ENCODE results near the gene LRRK1. TPM values are rescaled to one million over a fixed set of nuclear protein-coding genes. Genes with fewer than 3 reads are reported as not detected.

The LRRK1 gene
- total RNA-seq, 4 donors from 2014 or later, result 14.1 to 31.5 (median 16.8) TPM

DNA sequence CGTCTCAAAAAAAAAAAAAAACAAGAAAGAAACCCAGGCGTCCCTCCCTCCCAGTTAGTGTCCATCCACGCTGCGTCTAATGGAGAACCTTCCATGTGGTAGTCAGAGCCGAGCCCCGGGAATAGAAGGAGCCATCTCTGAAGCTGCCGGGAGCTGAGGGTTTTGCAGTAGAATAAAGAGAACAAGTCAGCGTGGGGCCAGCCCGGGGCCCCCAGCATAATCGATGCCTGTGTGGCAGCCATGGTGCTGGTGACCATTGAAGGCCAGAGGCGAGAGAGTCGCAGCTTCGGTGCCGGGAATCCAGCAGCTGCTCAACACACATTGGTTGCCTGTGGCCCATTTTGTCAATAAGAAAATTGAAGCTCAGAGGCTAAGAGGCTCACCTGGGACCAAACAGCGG, 181.0 kb downstream of the LRRK1 start:
- TF ChIP-seq EP300 (IDR thresholded peaks at IDR 0.05) (no peak), POLR2A (IDR thresholded peaks at IDR 0.05) (no peak)
- TF ChIP-seq, protein P1, sequence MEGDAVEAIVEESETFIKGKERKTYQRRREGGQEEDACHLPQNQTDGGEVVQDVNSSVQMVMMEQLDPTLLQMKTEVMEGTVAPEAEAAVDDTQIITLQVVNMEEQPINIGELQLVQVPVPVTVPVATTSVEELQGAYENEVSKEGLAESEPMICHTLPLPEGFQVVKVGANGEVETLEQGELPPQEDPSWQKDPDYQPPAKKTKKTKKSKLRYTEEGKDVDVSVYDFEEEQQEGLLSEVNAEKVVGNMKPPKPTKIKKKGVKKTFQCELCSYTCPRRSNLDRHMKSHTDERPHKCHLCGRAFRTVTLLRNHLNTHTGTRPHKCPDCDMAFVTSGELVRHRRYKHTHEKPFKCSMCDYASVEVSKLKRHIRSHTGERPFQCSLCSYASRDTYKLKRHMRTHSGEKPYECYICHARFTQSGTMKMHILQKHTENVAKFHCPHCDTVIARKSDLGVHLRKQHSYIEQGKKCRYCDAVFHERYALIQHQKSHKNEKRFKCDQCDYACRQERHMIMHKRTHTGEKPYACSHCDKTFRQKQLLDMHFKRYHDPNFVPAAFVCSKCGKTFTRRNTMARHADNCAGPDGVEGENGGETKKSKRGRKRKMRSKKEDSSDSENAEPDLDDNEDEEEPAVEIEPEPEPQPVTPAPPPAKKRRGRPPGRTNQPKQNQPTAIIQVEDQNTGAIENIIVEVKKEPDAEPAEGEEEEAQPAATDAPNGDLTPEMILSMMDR (IDR thresholded peaks at IDR 0.05), result no peak
- Histone ChIP-seq H3K4me1 (peaks cover 0 to 1% (median 0%) of the 10 kb centered on the region in 4 donors), H3K27me3 (no peaks in the 10 kb centered on the region), H3K36me3 (no peaks in the 10 kb centered on the region), H3K4me3 (no peak overlapping the region), H3K27ac (no peak overlapping the region), H3K9me3 (no peaks in the 10 kb centered on the region)
- WGBS, 2 donors, result 85 to 92% methylated on average over 15 of the region's 15 CpGs
- no peak for DNase-seq (ENCODE audit: low spot score in 2 of 2)

DNA sequence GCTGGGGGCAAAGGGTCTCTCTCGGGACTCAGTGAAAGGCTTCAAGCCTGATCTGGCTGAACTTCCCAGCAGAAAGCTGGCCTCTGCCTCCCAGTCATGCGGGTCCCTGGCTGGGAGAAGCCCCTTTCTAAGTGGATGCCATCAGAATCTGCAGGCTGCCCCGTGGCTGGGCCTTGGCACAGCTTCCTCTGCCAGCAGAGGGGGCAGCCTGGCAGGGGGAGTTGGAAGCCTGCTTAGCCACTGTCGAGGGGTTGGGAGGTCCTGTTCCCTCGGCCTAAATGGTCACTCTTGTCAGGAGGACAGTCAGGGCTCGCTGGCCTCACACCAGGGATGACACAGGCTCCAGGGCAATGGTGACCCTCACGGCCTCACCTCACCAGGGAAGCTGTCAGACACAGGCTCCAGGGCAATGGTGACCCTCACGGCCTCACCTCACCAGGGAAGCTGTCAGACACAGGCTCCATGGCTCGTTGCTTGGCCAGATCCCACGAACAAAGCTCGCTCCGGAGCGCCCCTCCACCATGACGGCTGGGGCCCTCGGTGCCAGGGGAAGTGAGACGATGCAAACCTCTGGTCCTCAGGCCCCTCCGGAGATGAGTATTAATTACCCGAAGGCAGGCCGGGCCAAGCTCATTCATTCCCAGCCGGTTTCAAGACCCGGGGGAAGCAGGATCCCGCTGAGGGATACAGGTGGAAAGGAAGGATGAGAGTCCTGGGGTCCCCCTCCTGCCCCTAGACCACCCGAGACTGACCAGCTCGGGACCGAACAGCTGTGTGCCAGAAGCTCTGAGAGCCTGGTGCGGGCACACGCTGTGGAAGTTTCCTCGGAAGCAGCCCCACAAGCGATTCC, 181.7 kb downstream of the LRRK1 start:
- TF ChIP-seq, protein P1 (IDR thresholded peaks at IDR 0.05), result no peak
- TF ChIP-seq POLR2A (IDR thresholded peaks at IDR 0.05) (no peak), EP300 (IDR thresholded peaks at IDR 0.05) (no peak)
- 80 to 88% methylated on average over 19 to 23 of the region's 29 CpGs for WGBS, 2 donors
- H3K27ac ChIP-seq, result no peak overlapping the region
- DNase-seq (ENCODE audit: low spot score in 2 of 2), result no peak
- no peak overlapping the region for H3K4me3 ChIP-seq
- H3K36me3 ChIP-seq, result no peaks in the 10 kb centered on the region
- peaks cover 0 to 8% (median 0%) of the 10 kb centered on the region in 4 donors for H3K4me1 ChIP-seq
- H3K27me3 ChIP-seq, result no peaks in the 10 kb centered on the region
- H3K9me3 ChIP-seq, result no peaks in the 10 kb centered on the region

DNA sequence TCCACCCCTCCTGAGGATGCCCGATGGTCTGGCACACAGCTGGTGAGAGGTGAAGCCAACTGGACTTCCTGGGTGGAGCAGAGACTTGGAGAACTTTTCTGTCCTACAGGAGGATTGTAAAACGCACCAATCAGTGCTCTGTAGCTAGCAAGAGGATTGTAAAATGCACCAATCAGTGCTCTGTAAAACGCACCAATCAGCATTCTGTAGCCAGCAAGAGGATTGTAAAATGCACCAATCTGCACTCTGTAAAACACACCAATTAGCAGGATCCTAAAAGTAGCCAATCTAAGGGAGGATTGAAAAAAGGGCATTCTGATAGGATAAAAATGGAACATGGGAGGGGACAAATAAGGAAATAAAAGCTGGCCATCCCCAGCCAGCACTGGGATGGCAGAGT, 182.5 kb downstream of the LRRK1 start:
- Histone ChIP-seq H3K27ac (no peak overlapping the region), H3K4me3 (no peak overlapping the region), H3K36me3 (no peaks in the 10 kb centered on the region), H3K9me3 (no peaks in the 10 kb centered on the region), H3K27me3 (no peaks in the 10 kb centered on the region), H3K4me1 (peaks cover 0 to 12% (median 0%) of the 10 kb centered on the region in 4 donors)
- 91 to 98% methylated on average over 3 of the region's 3 CpGs for WGBS, 2 donors
- TF ChIP-seq POLR2A (IDR thresholded peaks at IDR 0.05) (no peak), EP300 (IDR thresholded peaks at IDR 0.05) (no peak)
- TF ChIP-seq, protein P1 (IDR thresholded peaks at IDR 0.05), result no peak
- DNase-seq (ENCODE audit: low spot score in 2 of 2), result no peak

- H3K36me3 ChIP-seq, result no peaks in the 10 kb centered on the region
- no peak for DNase-seq (ENCODE audit: low spot score in 2 of 2)
- H3K4me1 ChIP-seq, result peaks cover 0 to 12% (median 0%) of the 10 kb centered on the region in 4 donors
- TF ChIP-seq EP300 (IDR thresholded peaks at IDR 0.05) (no peak), POLR2A (IDR thresholded peaks at IDR 0.05) (no peak)
- TF ChIP-seq, protein P1 (IDR thresholded peaks at IDR 0.05), result no peak
- no peaks in the 10 kb centered on the region for H3K9me3 ChIP-seq
- no peak overlapping the region for H3K4me3 ChIP-seq
- 39 to 79% methylated on average over 3 to 5 of the region's 5 CpGs for WGBS, 2 donors
- H3K27ac ChIP-seq, result no peak overlapping the region
- H3K27me3 ChIP-seq, result no peaks in the 10 kb centered on the region
Measured at GRCh38 chr15:101102746-101103145, 183.6 kb downstream of the LRRK1 start.

DNA sequence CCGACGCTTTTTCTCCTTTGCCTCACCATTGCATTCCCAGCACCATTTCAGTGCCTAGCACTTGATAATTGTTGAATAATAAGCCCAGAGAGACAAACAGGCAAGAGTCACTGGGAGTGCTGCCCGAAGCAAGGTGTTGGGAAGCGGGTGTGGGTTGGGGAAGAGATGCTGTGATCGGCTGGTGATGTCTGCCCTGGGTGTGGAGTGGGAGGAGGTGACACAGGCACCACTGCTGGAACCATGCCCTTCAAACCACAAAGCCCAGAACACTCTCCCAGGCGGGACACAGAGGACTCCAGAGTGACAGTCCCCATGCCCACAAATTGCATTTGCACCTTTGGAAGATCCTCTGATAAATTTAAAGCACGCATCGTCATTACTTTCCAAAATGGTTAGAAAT, 184.4 kb downstream of the LRRK1 start:
- WGBS, 2 donors, result 90 to 91% methylated on average over 8 of the region's 8 CpGs
- Histone ChIP-seq H3K9me3 (no peaks in the 10 kb centered on the region), H3K4me1 (peaks cover 0 to 12% (median 0%) of the 10 kb centered on the region in 4 donors), H3K27me3 (no peaks in the 10 kb centered on the region), H3K36me3 (peaks cover 0 to 5% (median 0%) of the 10 kb centered on the region in 3 donors), H3K4me3 (no peak overlapping the region), H3K27ac (no peak overlapping the region)
- TF ChIP-seq POLR2A (IDR thresholded peaks at IDR 0.05) (no peak), EP300 (IDR thresholded peaks at IDR 0.05) (no peak)
- TF ChIP-seq, protein P1 (IDR thresholded peaks at IDR 0.05), result no peak
- no peak for DNase-seq (ENCODE audit: low spot score in 2 of 2)
